ENCODE results near the gene LBX1. TPM values are rescaled to one million over a fixed set of nuclear protein-coding genes. Genes with fewer than 3 reads are reported as not detected.

LBX1 gene
- total and polyA plus RNA-seq, 3 donors from 2014 or later = 0.12 TPM; not detected in 2

- H3K27me3 ChIP-seq = no peaks in the 10 kb centered on the region
- no peak for TF ChIP-seq CTCF (IDR thresholded peaks at IDR 0.05)
- no peak for TF ChIP-seq POLR2A (IDR thresholded peaks at IDR 0.05)
- H3K4me3 ChIP-seq = no peak overlapping the region
- H3K36me3 ChIP-seq (ENCODE audit: low read depth, missing control alignments) = no peaks in the 10 kb centered on the region
- intact Hi-C loops (cut with DNase I; ENCODE audit: low total_unique reads) = no loop called here
- no peaks in the 10 kb centered on the region for H3K4me1 ChIP-seq
- no peak overlapping the region for H3K27ac ChIP-seq
- no peaks in the 10 kb centered on the region for H3K9me3 ChIP-seq
- DNase-seq = no peak
- WGBS, 2 donors = 90 to 96% methylated on average over 4 of the region's 4 CpGs
These were observed 29.1 kb upstream of the LBX1 start for GRCh38 chr10:101258179-101258885.

GRCh38 chr10:101257491-101257890 lies 28.2 kb upstream of the LBX1 start:
- H3K4me1 ChIP-seq = no peaks in the 10 kb centered on the region
- no peak overlapping the region for H3K27ac ChIP-seq
- no peak overlapping the region for H3K4me3 ChIP-seq
- intact Hi-C loops (cut with DNase I; ENCODE audit: low total_unique reads) = no loop called here
- H3K36me3 ChIP-seq (ENCODE audit: low read depth, missing control alignments) = no peaks in the 10 kb centered on the region
- no peak for DNase-seq
- H3K9me3 ChIP-seq = no peaks in the 10 kb centered on the region
- no peaks in the 10 kb centered on the region for H3K27me3 ChIP-seq
- TF ChIP-seq POLR2A (IDR thresholded peaks at IDR 0.05) (no peak), CTCF (IDR thresholded peaks at IDR 0.05) (no peak)
- 73 to 92% methylated on average over 4 of the region's 4 CpGs for WGBS, 2 donors

GRCh38 chr10:101257084-101257483 lies 27.8 kb upstream of the LBX1 start:
- H3K9me3 ChIP-seq = no peaks in the 10 kb centered on the region
- intact Hi-C loops (cut with DNase I; ENCODE audit: low total_unique reads) = no loop called here
- no peaks in the 10 kb centered on the region for H3K4me1 ChIP-seq
- DNase-seq = no peak
- H3K27ac ChIP-seq = no peak overlapping the region
- H3K4me3 ChIP-seq = no peak overlapping the region
- WGBS, 2 donors = 65 to 81% methylated on average over 3 of the region's 3 CpGs
- no peaks in the 10 kb centered on the region for H3K36me3 ChIP-seq (ENCODE audit: low read depth, missing control alignments)
- TF ChIP-seq POLR2A (IDR thresholded peaks at IDR 0.05) = no peak
- TF ChIP-seq CTCF (IDR thresholded peaks at IDR 0.05) = no peak
- no peaks in the 10 kb centered on the region for H3K27me3 ChIP-seq

- H3K27me3 ChIP-seq = no peaks in the 10 kb centered on the region
These were observed 27.1 kb upstream of the LBX1 start for GRCh38 chr10:101256387-101256786.

More at GRCh38 chr10:101256387-101256786, 27.1 kb upstream of the LBX1 start:
- H3K4me3 ChIP-seq = no peak overlapping the region
- intact Hi-C loops (cut with DNase I; ENCODE audit: low total_unique reads) = no loop called here
- TF ChIP-seq CTCF (IDR thresholded peaks at IDR 0.05) = no peak
- no peak for TF ChIP-seq POLR2A (IDR thresholded peaks at IDR 0.05)
- H3K27ac ChIP-seq = no peak overlapping the region
- WGBS, 2 donors = 90 to 93% methylated on average over 1 of the region's 1 CpG
- DNase-seq = no peak
- H3K9me3 ChIP-seq = no peaks in the 10 kb centered on the region
- no peaks in the 10 kb centered on the region for H3K4me1 ChIP-seq
- H3K36me3 ChIP-seq (ENCODE audit: low read depth, missing control alignments) = no peaks in the 10 kb centered on the region
